Measurements from ENCODE around the gene DCPS.
"Not testable (repeated sequence)": the region's sequence is repeated elsewhere in the genome, so short reads cannot be mapped to it uniquely, and the experiment has no call there.

The DCPS gene

GRCh38 chr11:126383339-126384335, 79.8 kb downstream of the DCPS start:
- no peak overlapping the region for H3K27ac ChIP-seq (ENCODE audit: low read depth, low read length, poor library complexity, severe bottlenecking)
- no peak overlapping the region for H3K9ac ChIP-seq (ENCODE audit: low read length)
- no peaks in the 10 kb centered on the region for H3F3A ChIP-seq (ENCODE audit: insufficient read depth, low read length)
- no peaks in the 10 kb centered on the region for H3K9me2 ChIP-seq (ENCODE audit: low read depth, low read length)
- H3K36me3 ChIP-seq (ENCODE audit: insufficient read depth, low read length): no peaks in the 10 kb centered on the region
- no peaks in the 10 kb centered on the region for H3K79me2 ChIP-seq (ENCODE audit: insufficient read depth, low read length)
- H2AFZ ChIP-seq (ENCODE audit: low read length): no peak overlapping the region
- no peaks in the 10 kb centered on the region for H3K4me1 ChIP-seq (ENCODE audit: insufficient read depth, low read length, severe bottlenecking)
- H3K4me2 ChIP-seq (ENCODE audit: low read length): no peak overlapping the region
- no peak overlapping the region for H3K4me3 ChIP-seq (ENCODE audit: low read depth, low read length, poor library complexity, severe bottlenecking)
- no peaks in the 10 kb centered on the region for H4K20me1 ChIP-seq (ENCODE audit: insufficient read depth, low read length)
- no peak for TF ChIP-seq CTCF (IDR thresholded peaks at IDR 0.05; ENCODE audit: low read length)
- no peak for TF ChIP-seq EZH2 (IDR thresholded peaks at IDR 0.05; ENCODE audit: borderline replicate concordance, low read length)
- no peaks in the 10 kb centered on the region for H3K9me3 ChIP-seq (ENCODE audit: low read length)
- H3K27me3 ChIP-seq (ENCODE audit: insufficient read depth, low read length): no peaks in the 10 kb centered on the region

- Histone ChIP-seq H3K4me1 (ENCODE audit: insufficient read depth, low read length, severe bottlenecking) (no peaks in the 10 kb centered on the region), H3K27ac (ENCODE audit: low read depth, low read length, poor library complexity, severe bottlenecking) (no peak overlapping the region), H3K79me2 (ENCODE audit: insufficient read depth, low read length) (no peaks in the 10 kb centered on the region)
Measured at GRCh38 chr11:126384449-126385070, 80.7 kb downstream of the DCPS start.

GRCh38 chr11:126385991-126386728, 82.3 kb downstream of the DCPS start:
- no peaks in the 10 kb centered on the region for H3K9me3 ChIP-seq (ENCODE audit: low read length)
- no peak overlapping the region for H3K4me3 ChIP-seq (ENCODE audit: low read depth, low read length, poor library complexity, severe bottlenecking)
- TF ChIP-seq CTCF (IDR thresholded peaks at IDR 0.05; ENCODE audit: low read length): no peak
- no peak for TF ChIP-seq EZH2 (IDR thresholded peaks at IDR 0.05; ENCODE audit: borderline replicate concordance, low read length)
- no peaks in the 10 kb centered on the region for H3K27me3 ChIP-seq (ENCODE audit: insufficient read depth, low read length)
- no peaks in the 10 kb centered on the region for H3K79me2 ChIP-seq (ENCODE audit: insufficient read depth, low read length)
- H3K4me1 ChIP-seq (ENCODE audit: insufficient read depth, low read length, severe bottlenecking): no peaks in the 10 kb centered on the region
- no peaks in the 10 kb centered on the region for H3F3A ChIP-seq (ENCODE audit: insufficient read depth, low read length)
- no peak overlapping the region for H3K9ac ChIP-seq (ENCODE audit: low read length)
- no peak overlapping the region for H3K4me2 ChIP-seq (ENCODE audit: low read length)
- H3K36me3 ChIP-seq (ENCODE audit: insufficient read depth, low read length): no peaks in the 10 kb centered on the region
- no peak overlapping the region for H3K27ac ChIP-seq (ENCODE audit: low read depth, low read length, poor library complexity, severe bottlenecking)
- no peaks in the 10 kb centered on the region for H3K9me2 ChIP-seq (ENCODE audit: low read depth, low read length)
- H2AFZ ChIP-seq (ENCODE audit: low read length): no peak overlapping the region
- no peaks in the 10 kb centered on the region for H4K20me1 ChIP-seq (ENCODE audit: insufficient read depth, low read length)

More at GRCh38 chr11:126384449-126385070, 80.7 kb downstream of the DCPS start:
- Histone ChIP-seq H2AFZ (ENCODE audit: low read length) (no peak overlapping the region), H3K27me3 (ENCODE audit: insufficient read depth, low read length) (no peaks in the 10 kb centered on the region), H3K36me3 (ENCODE audit: insufficient read depth, low read length) (no peaks in the 10 kb centered on the region), H3K9ac (ENCODE audit: low read length) (no peak overlapping the region), H3F3A (ENCODE audit: insufficient read depth, low read length) (no peaks in the 10 kb centered on the region), H3K4me2 (ENCODE audit: low read length) (no peak overlapping the region), H3K9me2 (ENCODE audit: low read depth, low read length) (no peaks in the 10 kb centered on the region), H3K9me3 (ENCODE audit: low read length) (no peaks in the 10 kb centered on the region), H3K4me3 (ENCODE audit: low read depth, low read length, poor library complexity, severe bottlenecking) (no peak overlapping the region), H4K20me1 (ENCODE audit: insufficient read depth, low read length) (no peaks in the 10 kb centered on the region)
- no peak for TF ChIP-seq EZH2 (IDR thresholded peaks at IDR 0.05; ENCODE audit: borderline replicate concordance, low read length)

- not testable (repeated sequence) for H4K20me1 ChIP-seq (ENCODE audit: insufficient read depth, low read length); H3K9me3 ChIP-seq (ENCODE audit: low read length); H3K9ac ChIP-seq (ENCODE audit: low read length); H3K36me3 ChIP-seq (ENCODE audit: insufficient read depth, low read length); H3K27me3 ChIP-seq (ENCODE audit: insufficient read depth, low read length); H3K4me3 ChIP-seq (ENCODE audit: low read depth, low read length, poor library complexity, severe bottlenecking); H3K79me2 ChIP-seq (ENCODE audit: insufficient read depth, low read length); H3K9me2 ChIP-seq (ENCODE audit: low read depth, low read length); H2AFZ ChIP-seq (ENCODE audit: low read length); H3K4me1 ChIP-seq (ENCODE audit: insufficient read depth, low read length, severe bottlenecking); H3K27ac ChIP-seq (ENCODE audit: low read depth, low read length, poor library complexity, severe bottlenecking); H3K4me2 ChIP-seq (ENCODE audit: low read length); H3F3A ChIP-seq (ENCODE audit: insufficient read depth, low read length)
Measured at GRCh38 chr11:126386729-126387071, 82.8 kb downstream of the DCPS start.

All from OCI-LY1 (cell line).